HG03558 (cell line): ENCODE results near the gene SRSF2.
"Not testable (repeated sequence)": the region's sequence is repeated elsewhere in the genome, so short reads cannot be mapped to it uniquely, and the experiment has no call there.

Experiments
- ATAC-seq: cut with Tn5 transposase; IDR thresholded peaks from one replicate; pipeline ENCODE4 v1.9.1; 2021; ENCODE audit warnings: moderate number of reproducible peaks; ENCODE audit not compliant: unreplicated experiment; ENCODE audit errors: extremely low read depth

SRSF2 gene

DNA sequence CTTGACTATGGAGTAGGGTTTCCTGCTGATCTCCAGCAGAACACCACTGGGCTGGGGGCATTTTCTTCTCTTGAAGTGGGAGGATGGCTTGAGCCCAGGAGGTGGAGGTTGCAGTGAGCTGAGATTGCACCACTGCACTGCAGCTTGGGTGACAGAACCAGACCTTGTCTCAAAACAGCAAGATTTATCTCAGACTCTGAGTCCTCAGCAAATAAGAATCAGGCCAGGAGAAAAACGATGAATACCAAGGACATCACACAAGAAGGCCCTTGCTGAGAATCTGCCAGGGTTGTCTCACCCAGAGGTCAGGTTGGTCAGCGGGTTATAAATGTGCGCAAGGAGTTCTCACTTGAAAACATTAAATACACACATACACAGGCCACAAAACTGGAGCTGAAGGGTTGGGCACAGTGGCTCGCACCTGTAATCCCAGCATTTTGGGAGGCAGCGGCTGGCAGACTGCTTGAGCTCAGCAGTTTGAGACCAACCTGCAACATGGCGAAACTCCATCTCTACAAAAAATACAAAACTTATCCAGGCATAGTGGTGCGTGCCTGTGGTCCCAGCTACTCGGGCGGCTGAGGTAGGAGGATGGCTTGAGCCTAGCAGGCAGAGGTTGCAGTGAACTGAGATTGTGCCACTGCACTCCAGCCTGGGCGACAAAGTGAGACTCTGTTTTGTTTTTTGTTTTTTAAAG is 34.0 kb downstream of the SRSF2 start:
- no peak for ATAC-seq

GRCh38 chr17:76702076-76702475 is 35.1 kb downstream of the SRSF2 start:
- ATAC-seq = no peak

GRCh38 chr17:76701471-76701967 is 35.6 kb downstream of the SRSF2 start:
- no peak for ATAC-seq

DNA sequence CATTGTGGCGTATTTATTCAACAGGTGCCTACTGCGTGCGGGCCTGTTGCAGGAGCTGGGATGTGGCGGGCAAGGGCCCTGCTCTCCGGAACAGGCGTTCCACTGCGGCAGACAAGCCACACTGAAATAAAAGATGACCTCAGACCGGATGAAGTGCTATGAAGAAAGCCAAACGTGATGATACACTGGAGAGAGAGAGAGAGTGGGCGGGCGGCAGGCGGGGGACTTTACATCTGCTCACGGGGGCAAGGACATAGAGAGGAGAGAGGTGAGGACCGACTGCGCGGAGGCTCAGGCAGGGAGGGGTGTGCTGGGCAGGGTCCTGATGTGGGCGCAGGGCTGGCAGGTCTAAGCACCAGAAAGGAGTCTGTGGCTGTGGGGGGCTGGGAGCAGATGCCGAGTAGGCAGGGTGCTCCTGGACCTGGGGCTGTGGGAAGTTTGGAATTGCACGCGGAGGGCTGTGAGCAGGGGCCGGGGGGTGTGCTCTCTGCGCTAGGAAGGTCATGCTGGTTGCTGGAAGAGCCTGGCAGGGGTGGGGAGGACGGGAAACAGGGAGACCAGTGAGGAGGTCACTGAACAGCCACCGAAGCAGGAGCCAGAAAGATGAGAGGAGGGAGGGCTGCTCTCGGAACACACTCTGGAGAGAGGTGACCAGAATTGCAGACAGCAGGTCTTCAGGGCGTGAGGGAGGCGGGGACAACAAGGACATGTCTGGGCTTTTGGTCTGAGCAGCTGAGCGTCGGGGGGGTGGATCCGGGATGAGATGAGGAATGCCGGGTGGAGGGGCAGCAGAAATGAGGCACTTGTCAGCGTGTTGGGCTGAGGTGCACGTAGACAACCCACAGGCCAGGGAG is 36.3 kb downstream of the SRSF2 start:
- no peak for ATAC-seq

GRCh38 chr17:76700270-76700616 is 36.9 kb downstream of the SRSF2 start:
- ATAC-seq = no peak

DNA sequence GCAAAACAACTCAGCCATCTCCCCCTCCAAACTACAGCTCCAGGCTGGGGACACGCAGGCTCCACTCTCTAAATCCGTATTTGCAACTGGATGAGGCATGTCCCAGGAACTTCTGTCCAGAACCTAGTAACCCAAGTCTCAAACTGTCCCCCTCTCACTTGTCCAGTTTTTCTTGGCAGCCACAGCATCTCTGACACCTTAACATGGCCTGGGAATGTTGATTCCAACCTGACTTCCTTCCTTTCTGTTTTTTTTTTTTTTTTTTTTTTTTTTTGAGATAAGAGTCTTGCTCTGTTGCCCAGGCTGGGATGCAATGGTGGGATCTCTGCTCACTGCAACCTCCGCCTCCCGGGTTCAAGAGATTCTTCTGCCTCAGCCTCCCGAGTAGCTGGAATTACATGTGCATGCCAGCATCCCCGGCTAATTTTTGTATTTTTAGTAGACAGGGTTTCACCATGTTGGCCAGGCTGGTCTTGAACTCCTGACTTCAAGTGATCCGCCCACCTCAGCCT is 38.6 kb downstream of the SRSF2 start:
- ATAC-seq = not testable (repeated sequence)

DNA sequence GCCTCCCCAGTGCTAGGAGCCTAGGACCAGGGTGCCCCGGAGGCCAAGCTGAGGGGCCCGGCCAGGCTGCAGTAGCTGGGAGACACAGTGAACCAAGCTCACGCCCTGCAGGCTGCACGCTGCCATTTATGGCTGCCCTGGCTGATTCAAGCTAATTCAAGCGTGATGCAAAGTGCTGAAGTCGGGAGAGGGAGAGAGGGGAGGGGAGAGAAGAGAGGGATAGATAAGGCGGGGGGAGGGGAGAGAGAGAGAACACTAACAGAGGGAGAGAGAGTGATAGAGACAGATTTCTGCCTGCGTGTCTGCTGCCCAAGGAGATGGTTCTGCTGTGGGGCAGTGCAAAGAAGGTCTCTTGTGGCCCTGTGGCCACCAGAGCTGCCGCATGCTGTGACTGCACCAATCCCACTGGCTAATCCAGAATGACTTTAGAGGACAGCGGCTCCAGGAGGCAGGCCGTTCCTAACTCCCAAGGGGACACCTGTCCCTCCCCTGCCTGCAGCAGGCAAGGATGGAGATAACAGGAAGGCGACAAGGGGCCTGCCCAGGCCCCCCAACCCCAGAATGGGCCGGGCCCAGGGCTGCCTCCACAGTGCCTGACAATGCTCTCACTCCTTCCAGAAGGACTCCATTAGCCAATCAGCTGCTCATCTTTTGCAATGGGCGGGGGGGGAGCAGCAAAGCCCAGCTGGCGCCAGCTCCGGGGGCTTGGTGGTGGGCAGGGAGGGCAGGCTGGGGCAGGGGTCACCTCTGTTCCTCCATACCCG is 39.2 kb downstream of the SRSF2 start:
- no peak for ATAC-seq

DNA sequence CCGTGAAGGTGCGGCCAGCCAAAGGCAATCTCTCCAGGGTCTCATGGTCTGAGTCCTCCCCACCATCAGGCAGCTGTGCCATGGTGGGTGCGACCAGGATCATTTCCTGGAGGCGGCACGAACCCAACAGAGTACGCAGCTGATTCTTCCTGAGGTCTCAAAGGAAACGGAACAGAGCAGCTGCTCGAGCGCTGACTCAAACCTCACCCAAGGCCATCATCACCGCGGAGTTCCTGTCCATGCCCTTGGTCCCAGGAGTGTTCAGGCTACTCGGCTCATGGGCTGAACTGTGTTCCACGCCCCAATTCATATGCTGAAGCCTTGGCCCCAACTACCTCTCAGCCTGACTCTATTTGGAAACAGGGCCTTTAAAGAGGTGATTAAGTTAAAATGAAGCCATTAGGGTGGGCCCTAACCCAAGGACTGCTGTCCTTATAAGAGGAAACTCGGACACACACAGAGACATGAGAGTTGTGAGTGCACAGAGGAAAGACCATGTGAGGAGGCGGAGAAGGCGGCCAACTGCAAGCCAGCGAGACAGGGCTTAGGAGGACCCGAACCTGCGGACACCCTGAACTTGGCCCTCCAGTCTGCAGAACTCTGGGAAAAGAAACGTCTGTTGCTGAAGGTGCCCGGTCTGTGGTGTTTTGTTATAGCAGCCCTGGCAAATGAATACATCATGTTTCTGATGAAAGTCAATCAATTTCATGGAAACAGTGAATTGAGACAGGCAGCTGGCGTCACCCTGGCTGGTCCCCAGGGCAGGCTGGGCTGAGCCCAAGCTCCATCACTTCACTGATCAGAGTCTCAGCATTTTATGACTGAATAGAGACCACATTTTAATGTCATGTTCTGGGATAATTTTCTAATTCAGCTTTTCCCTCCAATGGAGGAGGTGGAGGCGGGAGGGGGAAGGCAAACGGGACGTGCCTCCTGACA is 40.1 kb downstream of the SRSF2 start:
- no peak for ATAC-seq

DNA sequence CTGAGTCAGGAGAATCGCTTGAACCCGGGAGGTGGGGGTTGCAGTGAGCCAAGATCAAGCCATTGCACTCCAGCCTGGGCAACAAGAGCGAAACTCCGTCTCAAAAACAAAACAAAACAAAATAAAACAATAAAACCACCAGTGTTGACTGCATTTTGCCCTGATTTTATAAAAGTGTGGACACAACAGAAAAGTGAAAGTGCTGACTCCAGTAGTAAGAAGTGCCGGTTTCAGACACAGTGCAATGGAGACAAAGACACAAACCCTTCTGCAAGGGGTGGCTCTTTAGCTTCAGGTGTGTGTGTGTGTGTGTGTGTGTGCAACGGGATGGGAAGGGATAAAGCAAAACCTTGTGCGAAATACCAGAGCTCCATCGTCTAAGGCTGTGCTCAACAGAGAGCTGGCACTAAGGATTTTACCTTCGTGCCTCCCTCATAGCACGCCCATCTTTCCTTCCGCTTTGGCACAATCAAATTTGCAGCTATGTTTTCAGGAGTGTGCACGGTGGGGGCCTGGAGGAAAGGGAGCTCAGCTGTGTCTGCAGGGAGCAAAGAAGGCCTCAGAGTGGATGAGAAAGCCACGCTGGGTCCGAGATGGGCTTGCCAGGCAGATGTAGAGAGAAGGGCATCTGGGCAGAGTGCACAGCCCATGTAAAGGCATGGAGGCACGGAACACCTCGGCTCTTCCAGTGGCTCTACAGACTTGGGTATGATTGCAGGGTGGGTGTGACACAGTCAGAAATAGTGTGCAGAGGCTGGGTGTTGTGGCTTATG is 41.9 kb downstream of the SRSF2 start:
- ATAC-seq = no peak

DNA sequence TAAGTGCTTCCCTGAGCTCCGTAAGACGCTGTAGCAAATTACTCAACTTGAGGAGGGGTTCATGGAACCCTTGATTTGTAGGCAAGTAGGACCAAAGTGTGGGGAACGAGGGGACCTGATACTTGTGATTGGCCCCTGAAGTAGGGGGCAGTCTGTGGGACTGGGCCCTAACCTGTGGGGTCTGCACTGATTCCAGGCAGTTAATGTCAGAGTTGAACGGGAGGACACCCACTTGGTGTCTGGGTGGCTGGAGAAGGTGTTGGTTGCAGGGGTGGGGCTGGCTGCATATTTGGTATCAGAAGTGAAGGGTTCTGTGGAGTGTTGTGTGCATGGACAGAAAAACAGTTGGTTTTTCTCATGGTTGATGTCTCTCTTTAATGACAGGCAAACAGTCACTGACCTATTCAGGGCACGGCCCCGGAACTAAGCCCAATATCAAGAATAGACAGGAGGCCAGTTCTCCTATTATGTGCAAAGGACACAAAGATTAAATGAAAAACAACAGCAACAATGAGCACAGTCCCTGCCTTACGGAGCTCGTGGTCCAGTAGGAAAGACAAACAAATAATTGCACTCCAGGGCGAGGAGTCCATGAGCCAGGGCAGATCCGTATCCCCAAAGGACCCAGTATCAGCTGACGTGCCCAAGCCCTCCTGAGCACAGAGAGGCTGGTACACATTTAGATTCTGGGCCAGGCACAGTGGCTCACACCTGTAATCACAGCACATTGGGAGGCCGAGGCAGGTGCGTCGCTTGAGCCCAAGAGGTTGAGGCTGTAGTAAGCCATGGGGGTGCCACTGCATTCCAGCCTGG is 45.5 kb downstream of the SRSF2 start:
- no peak for ATAC-seq

GRCh38 chr17:76690596-76691280 is 46.4 kb downstream of the SRSF2 start:
- ATAC-seq = no peak

DNA sequence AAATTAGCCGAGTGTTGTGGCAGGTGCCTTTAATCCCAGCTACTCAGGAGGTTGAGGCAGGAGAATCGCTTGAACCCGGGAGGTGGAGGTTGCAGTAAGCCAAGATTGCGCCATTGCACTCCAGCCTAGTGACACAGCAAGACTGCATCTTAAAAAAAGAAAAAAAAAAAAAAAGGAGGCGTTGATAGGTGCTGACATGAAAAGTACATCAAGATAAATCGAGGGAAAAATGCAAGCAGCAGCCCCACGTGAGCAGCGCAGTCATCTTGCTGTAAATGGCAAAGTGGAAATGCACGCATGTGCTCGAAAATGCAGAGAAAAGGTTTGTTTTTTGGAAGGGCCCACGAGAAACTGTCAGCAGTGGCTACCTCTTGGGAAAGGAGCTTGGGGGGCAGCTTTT is 47.3 kb downstream of the SRSF2 start:
- no peak for ATAC-seq

DNA sequence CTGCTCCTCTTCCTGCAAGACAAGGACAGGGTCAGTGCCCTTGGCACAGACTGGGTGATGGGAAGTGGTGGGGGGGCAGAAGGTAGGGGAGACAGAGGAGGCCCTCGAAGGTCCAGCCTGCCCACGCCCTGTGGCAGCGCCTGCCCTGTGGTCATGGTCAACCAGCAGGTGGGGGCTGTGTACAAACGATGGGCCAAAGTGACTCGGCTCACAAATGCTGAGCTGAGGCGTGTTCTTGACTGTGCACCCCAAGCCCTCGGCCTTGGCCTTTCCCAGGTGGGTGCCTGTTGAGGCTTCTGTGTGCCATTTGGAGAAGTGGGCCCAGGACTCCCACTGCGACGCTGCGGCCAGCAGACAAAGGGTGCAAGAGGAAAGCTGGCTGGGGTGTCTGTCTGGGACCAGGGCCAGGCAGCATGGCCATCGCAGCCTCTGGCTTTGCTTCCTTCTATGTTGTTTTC is 48.9 kb downstream of the SRSF2 start:
- ATAC-seq = no peak

- ATAC-seq = no peak
Observed at GRCh38 chr17:76687298-76688164, 49.6 kb downstream of the SRSF2 start.

- ATAC-seq = no peak
Observed at GRCh38 chr17:76686538-76687297, 50.4 kb downstream of the SRSF2 start.

GRCh38 chr17:76685846-76686245 is 51.3 kb downstream of the SRSF2 start:
- ATAC-seq = no peak
